GM19438 (cell line): ENCODE data around the gene UBTD1.
"Not testable (repeated sequence)": the region's sequence is repeated elsewhere in the genome, so short reads cannot be mapped to it uniquely, and the experiment has no call there.

Experiments used
- ATAC-seq: cut with Tn5 transposase; IDR thresholded peaks from one replicate; pipeline ENCODE4 v1.9.1; 2021; ENCODE audit warnings: low read depth; ENCODE audit not compliant: unreplicated experiment

The UBTD1 gene, protein sequence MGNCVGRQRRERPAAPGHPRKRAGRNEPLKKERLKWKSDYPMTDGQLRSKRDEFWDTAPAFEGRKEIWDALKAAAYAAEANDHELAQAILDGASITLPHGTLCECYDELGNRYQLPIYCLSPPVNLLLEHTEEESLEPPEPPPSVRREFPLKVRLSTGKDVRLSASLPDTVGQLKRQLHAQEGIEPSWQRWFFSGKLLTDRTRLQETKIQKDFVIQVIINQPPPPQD

DNA sequence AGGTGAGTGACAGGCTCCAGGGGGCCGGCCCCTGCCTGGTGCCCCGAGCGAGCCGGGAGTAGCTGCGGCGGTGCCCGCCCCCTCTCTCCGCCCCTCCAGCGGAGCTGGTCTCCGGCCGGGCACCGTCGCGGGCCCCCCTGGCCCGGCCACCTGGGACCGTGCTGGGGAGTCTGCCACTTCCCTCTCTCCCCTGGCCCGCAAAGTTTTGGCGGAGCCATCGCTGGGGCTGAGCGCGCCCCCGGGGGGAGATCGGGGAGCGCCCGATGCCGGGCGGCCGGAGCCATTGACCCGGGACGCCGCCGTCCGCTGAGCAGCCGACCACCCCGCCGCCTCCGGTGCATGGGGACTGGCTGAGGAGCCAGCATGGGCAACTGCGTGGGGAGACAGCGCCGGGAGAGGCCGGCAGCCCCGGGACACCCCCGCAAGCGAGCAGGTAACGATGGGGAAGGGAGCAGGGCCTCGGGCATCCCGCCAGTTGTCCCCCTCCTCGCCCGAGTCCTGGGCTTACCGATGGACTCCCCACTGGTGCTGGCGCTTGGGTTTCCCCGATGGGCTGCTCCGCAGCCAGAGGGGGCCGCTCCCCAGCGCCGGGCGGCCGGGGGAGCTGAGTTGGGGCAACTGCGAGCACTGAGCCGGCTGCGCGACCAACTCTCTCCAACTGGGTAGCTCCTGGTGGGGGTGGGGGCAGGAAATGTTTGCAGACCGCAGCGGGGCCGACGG lies at the start of gene UBTD1:
UBTD1 (plus strand) TSS at position 84 of the 720 bp plus-strand sequence; CDS start at position 364, 280 bp downstream.
- ATAC-seq: no peak

DNA sequence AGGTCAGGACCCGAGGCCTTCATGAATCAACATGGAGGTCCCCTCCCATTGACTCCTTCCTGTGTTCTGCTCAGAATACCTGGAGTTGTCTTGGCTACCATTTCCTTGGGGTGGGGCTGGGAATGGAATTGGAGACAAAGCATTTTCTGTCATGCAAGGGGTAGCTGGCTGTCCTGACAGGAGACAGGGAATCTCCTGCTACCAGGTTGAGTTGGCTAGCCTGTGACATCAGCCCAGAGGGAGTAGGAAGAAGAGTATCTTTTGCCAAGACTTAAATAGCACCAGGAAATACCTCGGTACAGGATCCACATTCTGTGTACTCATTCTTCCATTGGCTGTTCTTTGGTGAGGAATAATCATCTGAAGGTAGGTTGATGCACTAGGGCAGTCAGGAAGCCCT lies 47.9 kb upstream of the UBTD1 start:
- no peak for ATAC-seq

DNA sequence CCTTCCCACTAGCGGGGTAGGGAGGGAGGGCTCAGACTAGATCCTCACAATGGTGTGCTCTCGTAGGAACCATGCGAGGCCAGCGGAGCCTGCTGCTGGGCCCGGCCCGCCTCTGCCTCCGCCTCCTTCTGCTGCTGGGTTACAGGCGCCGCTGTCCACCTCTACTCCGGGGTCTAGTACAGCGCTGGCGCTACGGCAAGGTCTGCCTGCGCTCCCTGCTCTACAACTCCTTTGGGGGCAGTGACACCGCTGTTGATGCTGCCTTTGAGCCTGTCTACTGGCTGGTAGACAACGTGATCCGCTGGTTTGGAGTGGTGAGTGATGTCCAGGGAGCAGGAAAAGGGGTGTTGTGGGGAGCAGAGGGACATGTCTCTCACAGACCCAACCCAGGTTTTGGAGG lies 47.1 kb upstream of the UBTD1 start:
- no peak for ATAC-seq

DNA sequence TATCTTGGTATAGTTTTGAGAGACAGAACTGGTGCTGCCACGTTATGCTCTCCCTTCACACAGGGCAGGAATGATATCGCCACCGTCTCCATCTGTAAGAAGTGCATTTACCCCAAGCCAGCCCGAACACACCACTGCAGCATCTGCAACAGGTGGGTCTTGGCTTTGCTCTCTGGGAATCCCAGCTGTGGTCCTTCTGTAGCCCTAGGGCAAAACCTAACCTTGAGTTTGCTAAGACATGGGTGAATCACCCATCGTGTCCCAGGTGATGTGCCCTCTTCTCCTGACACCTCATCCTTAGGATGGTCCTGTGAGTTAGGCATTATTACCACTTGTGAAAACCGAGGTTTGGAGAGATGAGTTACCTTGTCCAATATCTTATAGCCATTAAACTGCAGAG lies 46.4 kb upstream of the UBTD1 start:
- no peak for ATAC-seq

- ATAC-seq: no peak
Measured at GRCh38 chr10:97454330-97455036, 44.2 kb upstream of the UBTD1 start.

- ATAC-seq: no peak
Measured at GRCh38 chr10:97456034-97456685, 42.6 kb upstream of the UBTD1 start.

GRCh38 chr10:97456686-97457065 lies 42.0 kb upstream of the UBTD1 start:
- ATAC-seq: no peak

GRCh38 chr10:97459111-97459510 lies 39.6 kb upstream of the UBTD1 start:
- ATAC-seq: no peak

DNA sequence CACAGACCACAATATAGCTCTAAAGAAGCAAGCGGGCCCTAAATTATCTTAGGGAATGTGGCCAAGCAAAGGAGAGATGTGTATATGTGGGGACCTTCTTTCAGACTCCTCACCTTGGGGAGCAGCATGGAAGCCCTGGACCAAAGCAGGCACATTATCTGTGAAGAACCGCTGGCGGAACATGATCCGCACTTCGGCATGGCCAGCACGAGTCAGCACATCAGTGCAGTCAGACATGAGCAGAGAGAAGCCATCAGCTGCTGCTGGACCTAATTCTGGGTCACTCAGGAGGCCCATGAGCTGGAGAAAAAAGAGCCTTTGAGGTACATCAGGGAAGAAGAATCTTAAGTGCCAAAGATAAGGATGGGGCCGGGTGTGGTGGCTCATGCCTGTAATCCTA lies 38.8 kb upstream of the UBTD1 start:
- ATAC-seq: no peak

GRCh38 chr10:97462309-97462708 lies 36.4 kb upstream of the UBTD1 start:
- ATAC-seq: no peak

DNA sequence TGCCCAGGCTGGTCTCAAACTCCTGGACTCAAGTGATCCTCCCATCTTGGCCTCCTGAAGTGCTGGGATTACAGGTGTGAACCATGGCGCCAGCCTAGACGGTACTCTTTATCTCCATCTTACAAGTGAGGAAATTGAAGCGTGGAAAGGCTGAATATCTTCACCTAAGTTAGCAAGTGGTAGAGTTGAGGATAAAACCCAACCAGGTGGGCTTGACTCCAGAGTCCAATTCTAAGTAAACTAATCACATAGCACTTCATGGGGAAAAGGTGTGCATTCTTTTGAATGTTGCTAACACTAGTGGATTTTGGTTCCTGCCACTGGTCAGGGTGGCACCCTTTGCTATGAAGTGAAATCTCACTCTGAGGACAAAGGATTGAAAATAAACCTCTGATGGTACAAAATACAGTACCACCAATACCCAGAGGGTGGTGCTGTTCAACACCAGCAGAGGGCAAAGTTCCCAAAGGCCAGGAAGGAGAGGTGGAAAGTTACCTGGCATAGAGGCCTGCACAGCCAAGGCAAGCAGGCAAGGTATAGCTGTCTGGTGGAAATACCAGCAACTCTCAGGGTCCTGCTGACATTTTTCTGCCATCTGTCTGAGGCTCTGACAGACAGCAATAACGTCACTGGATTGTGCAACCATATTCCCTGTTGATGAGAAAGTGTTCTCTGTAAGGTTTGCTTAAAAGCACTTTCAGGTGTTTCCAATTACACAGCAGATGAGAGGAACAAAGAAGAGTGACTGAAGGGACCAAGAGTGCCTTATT lies 35.2 kb upstream of the UBTD1 start:
- ATAC-seq: no peak

GRCh38 chr10:97464226-97464625 lies 34.5 kb upstream of the UBTD1 start:
- no peak for ATAC-seq

DNA sequence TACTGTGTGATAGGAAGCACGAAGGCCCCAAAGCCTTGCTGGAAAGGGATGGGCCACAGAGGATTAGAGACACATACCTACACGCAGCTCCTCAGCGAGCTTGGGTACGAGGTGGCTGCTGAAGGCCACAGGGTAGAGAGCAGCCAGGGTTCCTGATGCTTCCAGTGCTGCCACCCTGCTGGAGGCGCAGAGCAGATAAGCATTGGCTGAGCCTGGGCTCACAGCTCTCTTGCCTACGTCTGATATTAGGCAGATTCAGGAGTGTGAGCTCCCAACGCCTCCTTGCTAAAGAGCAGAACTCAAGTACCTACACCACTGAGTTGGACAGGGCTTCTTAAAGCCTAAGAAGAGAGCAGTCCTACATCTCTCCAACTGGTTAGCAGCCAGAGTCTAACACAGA lies 32.7 kb upstream of the UBTD1 start:
- no peak for ATAC-seq

DNA sequence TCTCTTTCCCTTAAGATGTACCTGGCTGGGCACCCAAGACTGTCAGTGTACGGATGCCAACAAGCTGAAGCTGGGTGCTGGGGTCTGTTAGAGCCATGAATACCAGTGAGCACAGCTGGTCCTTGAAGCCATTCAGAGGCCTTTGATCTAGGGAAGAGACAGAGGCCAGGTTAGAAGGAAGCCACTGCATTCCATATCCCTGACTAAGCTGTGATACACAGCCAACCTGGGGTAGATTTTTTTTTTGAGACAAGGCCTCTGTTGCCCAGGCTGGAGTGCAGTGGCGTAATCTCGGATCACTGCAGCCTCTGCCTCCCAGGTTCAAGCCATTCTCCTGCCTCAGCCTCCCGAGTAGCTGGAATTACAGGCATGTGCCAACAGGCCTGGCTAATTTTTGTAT lies 32.0 kb upstream of the UBTD1 start:
- ATAC-seq: no peak

DNA sequence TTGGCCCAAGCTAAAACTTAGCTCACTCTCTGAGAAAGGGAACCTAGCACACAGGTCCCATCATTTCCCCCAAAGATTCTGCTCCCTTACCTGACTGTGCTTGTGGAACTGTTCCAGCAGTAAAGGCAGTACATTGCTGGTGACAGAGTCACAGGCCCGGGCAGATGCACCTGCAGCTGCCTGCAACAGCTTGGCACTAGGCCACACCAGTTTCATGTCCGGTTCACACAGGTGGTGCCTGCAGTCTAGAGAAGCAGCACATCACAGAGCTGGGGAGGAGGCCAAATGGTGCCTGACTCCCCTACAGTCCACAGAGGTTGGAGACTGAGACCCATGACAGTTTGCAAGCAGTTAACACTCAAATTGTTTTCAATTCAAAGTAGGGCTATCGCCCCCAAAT lies 30.6 kb upstream of the UBTD1 start:
- ATAC-seq: no peak

DNA sequence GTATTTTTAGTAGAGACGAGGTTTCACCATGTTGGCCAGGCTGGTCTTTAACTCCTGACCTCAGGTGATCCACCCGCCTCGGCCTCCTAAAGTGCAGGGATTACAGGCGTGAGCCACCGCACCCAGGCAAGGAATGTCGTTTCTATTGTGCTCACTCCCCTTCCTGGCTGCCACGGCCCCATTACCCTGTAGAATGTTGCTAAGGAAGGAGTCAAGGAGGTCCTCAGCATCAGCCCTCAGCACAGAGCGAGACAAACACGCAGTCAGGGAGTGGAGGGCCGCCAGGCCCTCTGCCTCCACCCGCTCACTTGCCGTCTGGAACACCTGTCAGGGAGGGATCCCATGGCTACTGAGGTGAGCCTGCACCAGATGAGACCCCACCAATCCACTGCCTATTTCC lies 29.9 kb upstream of the UBTD1 start:
- not testable (repeated sequence) for ATAC-seq

GRCh38 chr10:97474918-97475317 lies 23.8 kb upstream of the UBTD1 start:
- ATAC-seq: no peak

DNA sequence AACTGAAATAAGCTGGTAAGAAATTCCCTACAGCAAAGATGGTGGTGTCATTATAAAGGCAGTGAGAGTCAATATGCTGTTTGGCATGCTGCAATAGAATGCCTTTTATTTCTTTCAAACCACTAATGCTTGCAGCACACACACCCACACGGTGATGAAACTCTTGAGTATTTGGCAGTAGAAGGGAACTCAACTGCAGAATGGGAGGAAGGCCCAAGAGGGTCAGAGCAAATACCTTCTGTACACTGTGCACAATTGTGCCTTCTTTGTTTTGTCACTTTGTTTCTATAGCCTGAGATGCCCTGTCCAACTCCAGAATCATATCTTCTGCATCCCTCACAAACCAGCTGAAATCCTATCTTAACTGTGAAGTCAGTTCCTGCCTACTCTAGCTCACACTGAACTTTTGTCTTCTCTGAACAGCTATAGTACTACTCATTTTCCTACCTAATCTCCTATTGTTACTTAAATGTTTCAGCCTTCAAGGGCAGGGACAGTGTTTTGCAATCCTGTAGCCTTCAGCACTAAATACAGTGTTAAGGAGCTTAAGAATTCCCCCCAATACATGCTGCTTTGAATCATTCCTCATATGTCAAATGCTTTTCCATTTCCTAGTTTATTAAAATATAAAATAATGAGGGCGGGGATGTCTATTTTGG lies 22.7 kb upstream of the UBTD1 start:
- ATAC-seq: no peak

DNA sequence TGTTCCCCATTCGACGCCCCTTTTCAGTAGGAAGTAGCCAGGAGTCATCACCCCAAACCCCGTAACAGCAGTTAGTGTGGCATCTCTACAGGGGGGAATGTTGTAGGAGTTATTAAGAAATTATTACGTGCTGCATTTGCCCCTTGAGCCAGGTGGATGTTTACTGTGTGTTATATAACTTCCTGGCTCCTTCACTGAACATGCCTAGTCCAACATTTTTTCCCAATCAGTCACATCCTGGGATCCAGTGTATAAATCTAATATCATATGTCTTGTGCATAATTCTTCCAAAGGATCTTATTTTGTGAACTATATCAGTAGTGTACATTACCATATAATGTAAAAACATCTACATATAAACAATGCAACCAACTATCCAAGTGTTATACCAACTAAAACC lies 19.3 kb upstream of the UBTD1 start:
- not testable (repeated sequence) for ATAC-seq

DNA sequence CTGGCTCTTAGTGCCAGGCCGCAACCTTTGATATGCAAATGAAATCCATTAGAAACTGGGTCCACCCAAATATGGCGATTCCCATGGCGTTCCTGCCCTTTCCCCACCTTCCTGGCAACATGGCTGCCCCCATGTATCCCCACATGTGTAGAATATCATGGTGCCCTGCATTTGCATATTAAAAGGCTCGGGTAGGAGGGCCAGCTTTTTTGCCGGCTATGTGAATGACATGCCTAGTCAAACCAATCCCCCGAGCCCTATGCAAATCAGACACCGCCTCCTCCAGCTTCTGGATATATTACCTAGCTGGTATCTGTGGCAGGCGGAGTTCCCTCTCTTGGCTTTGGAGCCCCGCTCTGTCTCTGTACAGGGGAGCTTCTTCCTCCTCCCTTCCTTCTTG lies 18.8 kb upstream of the UBTD1 start:
- ATAC-seq: no peak
